ENCODE data around the gene PANK3.

DNA sequence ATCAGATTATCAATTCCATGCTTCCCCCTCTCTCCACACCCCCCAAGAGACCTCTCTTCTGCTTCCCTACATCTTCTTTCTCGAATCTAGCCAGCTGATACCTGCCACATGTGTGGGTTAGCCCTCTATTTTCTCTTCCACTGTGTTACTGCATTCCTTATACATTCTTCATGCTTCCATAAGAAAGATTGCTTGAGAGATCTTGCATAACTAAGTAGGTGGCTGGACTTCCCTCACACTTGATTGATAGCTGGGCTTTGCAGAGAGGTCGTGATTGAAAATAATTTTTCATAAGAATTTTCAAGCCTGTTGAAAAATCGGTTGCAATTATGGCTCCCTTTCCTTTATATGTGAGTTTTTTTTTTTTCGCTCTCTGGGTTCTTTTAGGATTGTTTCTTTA lies 33.0 kb upstream of the PANK3 start:
- TF ChIP-seq, protein P1, sequence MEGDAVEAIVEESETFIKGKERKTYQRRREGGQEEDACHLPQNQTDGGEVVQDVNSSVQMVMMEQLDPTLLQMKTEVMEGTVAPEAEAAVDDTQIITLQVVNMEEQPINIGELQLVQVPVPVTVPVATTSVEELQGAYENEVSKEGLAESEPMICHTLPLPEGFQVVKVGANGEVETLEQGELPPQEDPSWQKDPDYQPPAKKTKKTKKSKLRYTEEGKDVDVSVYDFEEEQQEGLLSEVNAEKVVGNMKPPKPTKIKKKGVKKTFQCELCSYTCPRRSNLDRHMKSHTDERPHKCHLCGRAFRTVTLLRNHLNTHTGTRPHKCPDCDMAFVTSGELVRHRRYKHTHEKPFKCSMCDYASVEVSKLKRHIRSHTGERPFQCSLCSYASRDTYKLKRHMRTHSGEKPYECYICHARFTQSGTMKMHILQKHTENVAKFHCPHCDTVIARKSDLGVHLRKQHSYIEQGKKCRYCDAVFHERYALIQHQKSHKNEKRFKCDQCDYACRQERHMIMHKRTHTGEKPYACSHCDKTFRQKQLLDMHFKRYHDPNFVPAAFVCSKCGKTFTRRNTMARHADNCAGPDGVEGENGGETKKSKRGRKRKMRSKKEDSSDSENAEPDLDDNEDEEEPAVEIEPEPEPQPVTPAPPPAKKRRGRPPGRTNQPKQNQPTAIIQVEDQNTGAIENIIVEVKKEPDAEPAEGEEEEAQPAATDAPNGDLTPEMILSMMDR (IDR thresholded peaks at IDR 0.05; ENCODE audit: borderline replicate concordance, extremely low read depth, low read length, poor library complexity, severe bottlenecking): no peak
- no peak for TF ChIP-seq EZH2 (IDR thresholded peaks at IDR 0.05; ENCODE audit: borderline replicate concordance, low read depth, low read length, severe bottlenecking)
